ENCODE measurements around the gene SIRT7.

Gene SIRT7

GRCh38 chr17:81932333-81932983 lies 14.5 kb upstream of the SIRT7 start:
- no peak for TF ChIP-seq TEAD4 (IDR thresholded peaks at IDR 0.05)
- no peak for TF ChIP-seq ZBTB7A (IDR thresholded peaks at IDR 0.05; ENCODE audit: low read depth)
- TF ChIP-seq REST (IDR thresholded peaks at IDR 0.05; ENCODE audit: low read depth) = no peak
- TF ChIP-seq YY1 (IDR thresholded peaks at IDR 0.05; ENCODE audit: low read depth) = no peak
- TF ChIP-seq FOXM1 (IDR thresholded peaks at IDR 0.05; ENCODE audit: borderline replicate concordance, low read depth) = no peak
- TF ChIP-seq, protein P1, sequence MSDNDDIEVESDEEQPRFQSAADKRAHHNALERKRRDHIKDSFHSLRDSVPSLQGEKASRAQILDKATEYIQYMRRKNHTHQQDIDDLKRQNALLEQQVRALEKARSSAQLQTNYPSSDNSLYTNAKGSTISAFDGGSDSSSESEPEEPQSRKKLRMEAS (IDR thresholded peaks at IDR 0.05) = no peak
- TF ChIP-seq TAF1 (IDR thresholded peaks at IDR 0.05; ENCODE audit: low read depth) = no peak
- TF ChIP-seq RAD21 (IDR thresholded peaks at IDR 0.05; ENCODE audit: low read depth) = no peak

GRCh38 chr17:81931557-81932332 lies 13.8 kb upstream of the SIRT7 start:
- no peak for TF ChIP-seq CREB1 (IDR thresholded peaks at IDR 0.05; ENCODE audit: low read depth)
- TF ChIP-seq FOXM1 (IDR thresholded peaks at IDR 0.05; ENCODE audit: borderline replicate concordance, low read depth) = no peak
- no peak for TF ChIP-seq NFIC (IDR thresholded peaks at IDR 0.05)

DNA sequence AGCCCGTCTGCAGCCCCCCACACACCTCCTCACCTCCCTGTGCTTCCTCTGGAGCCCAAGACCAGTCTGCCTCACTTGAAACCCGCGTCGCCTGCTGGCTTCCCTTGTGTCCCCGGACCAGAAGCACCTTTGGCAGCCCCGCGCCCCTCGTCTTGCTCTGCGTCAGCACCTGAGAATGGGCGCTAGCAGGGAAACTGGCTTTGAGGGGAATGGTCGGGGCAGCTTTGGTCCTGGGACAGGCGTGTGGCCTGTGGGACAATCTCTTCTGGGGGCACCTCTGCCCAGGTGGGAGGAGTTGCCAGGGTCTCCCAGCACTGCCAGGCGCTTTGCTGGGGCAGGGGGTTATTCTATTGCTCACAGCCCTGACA lies 13.2 kb upstream of the SIRT7 start:
- TF ChIP-seq TCF12 (IDR thresholded peaks at IDR 0.05; ENCODE audit: low read depth) (no peak), NFIC (IDR thresholded peaks at IDR 0.05) (no peak), REST (IDR thresholded peaks at IDR 0.05; ENCODE audit: low read depth) (no peak), TEAD4 (IDR thresholded peaks at IDR 0.05) (no peak), FOXM1 (IDR thresholded peaks at IDR 0.05; ENCODE audit: borderline replicate concordance, low read depth) (no peak), RAD21 (IDR thresholded peaks at IDR 0.05; ENCODE audit: low read depth) (no peak), ZBTB7A (IDR thresholded peaks at IDR 0.05; ENCODE audit: low read depth) (no peak), EP300 (IDR thresholded peaks at IDR 0.05; ENCODE audit: borderline replicate concordance) (no peak), CREB1 (IDR thresholded peaks at IDR 0.05; ENCODE audit: low read depth) (no peak), CEBPB (IDR thresholded peaks at IDR 0.05) (no peak), TAF1 (IDR thresholded peaks at IDR 0.05; ENCODE audit: low read depth) (no peak), EGR1 (IDR thresholded peaks at IDR 0.05) (no peak), YY1 (IDR thresholded peaks at IDR 0.05; ENCODE audit: low read depth) (no peak)
- TF ChIP-seq, protein P2, sequence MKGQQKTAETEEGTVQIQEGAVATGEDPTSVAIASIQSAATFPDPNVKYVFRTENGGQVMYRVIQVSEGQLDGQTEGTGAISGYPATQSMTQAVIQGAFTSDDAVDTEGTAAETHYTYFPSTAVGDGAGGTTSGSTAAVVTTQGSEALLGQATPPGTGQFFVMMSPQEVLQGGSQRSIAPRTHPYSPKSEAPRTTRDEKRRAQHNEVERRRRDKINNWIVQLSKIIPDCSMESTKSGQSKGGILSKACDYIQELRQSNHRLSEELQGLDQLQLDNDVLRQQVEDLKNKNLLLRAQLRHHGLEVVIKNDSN (IDR thresholded peaks at IDR 0.05) = no peak
- TF ChIP-seq, protein P1 (IDR thresholded peaks at IDR 0.05) = no peak

DNA sequence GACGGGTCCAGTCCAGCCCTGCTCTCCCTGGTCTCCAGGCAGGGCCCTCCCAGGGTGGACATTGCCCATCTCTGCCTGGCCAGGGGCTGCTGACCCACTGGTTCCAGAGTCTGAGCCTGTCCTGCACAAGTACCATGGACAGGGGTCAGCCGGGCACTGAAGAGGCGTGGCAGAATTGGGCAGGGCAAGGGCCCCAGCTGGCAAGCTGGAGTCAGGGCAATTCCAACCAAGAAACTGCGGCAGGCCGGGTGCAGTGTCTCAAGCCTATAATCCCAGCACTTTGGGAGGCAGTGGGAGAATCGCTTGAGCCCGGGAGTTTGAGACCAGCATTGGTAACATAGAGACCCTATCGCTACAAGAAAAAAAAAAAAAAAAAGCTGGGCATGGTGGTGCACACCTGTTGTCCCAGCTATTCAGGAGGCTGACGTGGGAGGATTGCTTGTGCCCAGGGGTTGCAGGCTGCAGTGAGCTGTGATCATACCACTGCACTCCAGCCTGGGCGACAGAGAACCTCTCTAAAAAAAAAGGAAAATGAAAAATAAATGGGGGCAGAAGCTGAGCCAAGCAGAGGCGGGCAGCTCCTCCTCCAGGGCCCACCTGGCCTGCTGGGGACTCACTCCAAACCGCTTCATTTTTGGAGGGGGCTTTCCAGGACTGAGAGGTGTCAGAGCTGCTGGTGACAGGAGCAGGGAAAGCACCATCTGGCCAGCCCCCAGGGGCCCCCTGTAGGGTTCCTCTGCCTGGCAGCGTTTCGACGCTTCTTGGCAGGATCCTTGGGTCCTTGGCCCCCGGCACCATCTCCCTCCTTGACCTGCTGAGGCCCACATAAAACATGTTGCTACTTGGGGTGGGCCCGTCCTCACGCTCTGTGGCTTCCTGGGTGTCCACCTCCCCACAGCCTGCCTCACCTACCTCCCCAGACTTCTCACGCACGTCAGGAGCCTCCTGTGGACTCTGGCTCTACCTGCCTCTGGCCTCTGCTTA lies 12.5 kb upstream of the SIRT7 start:
- no peak for TF ChIP-seq FOXM1 (IDR thresholded peaks at IDR 0.05; ENCODE audit: borderline replicate concordance, low read depth)
- no peak for TF ChIP-seq EGR1 (IDR thresholded peaks at IDR 0.05)
- no peak for TF ChIP-seq YY1 (IDR thresholded peaks at IDR 0.05; ENCODE audit: low read depth)
- TF ChIP-seq NFIC (IDR thresholded peaks at IDR 0.05) = no peak
- TF ChIP-seq REST (IDR thresholded peaks at IDR 0.05; ENCODE audit: low read depth) = peak; percentile 97
- no peak for TF ChIP-seq TEAD4 (IDR thresholded peaks at IDR 0.05)
- peak; percentile 9; the same call in 1 of the 2 replicates for TF ChIP-seq RAD21 (IDR thresholded peaks at IDR 0.05; ENCODE audit: low read depth)
- no peak for TF ChIP-seq CEBPB (IDR thresholded peaks at IDR 0.05)
- TF ChIP-seq, protein P1 (IDR thresholded peaks at IDR 0.05) = 0 out of 2 replicates have a peak, but pooled peaks have one; percentile 19
- TF ChIP-seq EP300 (IDR thresholded peaks at IDR 0.05; ENCODE audit: borderline replicate concordance) = no peak
- TF ChIP-seq TAF1 (IDR thresholded peaks at IDR 0.05; ENCODE audit: low read depth) = no peak
- 0 out of 2 replicates have a peak, but pooled peaks have one; percentile 64 for TF ChIP-seq ZBTB7A (IDR thresholded peaks at IDR 0.05; ENCODE audit: low read depth)
- TF ChIP-seq CREB1 (IDR thresholded peaks at IDR 0.05; ENCODE audit: low read depth) = no peak
- TF ChIP-seq, protein P2 (IDR thresholded peaks at IDR 0.05) = no peak
- no peak for TF ChIP-seq TCF12 (IDR thresholded peaks at IDR 0.05; ENCODE audit: low read depth)

All from Ishikawa (cell line).